ENCODE data around the gene NRAP. TPM values are rescaled to one million over a fixed set of nuclear protein-coding genes. Genes with fewer than 3 reads are reported as not detected.

Gene NRAP, protein sequence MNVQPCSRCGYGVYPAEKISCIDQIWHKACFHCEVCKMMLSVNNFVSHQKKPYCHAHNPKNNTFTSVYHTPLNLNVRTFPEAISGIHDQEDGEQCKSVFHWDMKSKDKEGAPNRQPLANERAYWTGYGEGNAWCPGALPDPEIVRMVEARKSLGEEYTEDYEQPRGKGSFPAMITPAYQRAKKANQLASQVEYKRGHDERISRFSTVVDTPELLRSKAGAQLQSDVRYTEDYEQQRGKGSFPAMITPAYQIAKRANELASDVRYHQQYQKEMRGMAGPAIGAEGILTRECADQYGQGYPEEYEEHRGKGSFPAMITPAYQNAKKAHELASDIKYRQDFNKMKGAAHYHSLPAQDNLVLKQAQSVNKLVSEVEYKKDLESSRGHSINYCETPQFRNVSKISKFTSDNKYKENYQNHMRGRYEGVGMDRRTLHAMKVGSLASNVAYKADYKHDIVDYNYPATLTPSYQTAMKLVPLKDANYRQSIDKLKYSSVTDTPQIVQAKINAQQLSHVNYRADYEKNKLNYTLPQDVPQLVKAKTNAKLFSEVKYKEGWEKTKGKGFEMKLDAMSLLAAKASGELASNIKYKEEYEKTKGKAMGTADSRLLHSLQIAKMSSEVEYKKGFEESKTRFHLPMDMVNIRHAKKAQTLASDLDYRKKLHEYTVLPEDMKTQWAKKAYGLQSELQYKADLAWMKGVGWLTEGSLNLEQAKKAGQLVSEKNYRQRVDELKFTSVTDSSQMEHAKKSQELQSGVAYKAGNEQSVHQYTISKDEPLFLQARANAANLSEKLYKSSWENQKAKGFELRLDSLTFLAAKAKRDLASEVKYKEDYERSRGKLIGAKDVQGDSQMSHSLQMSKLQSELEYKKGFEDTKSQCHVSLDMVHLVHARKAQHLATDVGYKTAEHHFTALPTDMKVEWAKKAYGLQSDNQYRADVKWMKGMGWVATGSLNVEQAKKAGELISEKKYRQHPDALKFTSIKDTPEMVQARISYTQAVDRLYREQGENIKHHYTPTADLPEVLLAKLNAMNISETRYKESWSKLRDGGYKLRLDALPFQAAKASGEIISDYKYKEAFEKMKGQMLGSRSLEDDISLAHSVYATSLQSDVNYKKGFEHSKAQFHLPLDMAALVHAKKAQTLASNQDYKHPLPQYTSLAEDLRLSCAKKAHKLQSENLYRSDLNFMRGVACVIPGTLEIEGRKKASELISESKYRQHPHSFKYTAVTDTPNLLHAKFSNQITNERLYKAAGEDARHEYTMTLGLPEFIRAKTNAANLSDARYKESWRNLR (N-terminal part only)
- not detected for total RNA-seq

DNA sequence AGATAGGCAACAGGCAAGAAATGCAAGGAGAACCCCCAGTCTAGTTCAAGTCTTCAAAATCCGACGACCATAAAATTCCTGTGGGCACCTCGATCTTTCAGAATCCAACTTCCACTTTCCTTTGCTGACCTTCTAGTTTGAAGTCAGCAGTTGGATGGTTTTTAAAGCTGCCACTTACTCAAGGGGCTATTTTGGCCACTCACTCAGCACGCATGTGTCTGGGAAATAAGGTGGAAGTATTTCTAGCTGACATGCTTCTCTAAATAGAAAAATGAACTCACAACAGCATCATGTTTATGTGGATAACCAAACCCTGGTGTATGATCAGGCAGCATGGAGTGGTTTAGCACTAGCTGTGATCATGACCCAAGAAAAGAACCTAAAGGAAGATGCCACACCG is at the start of gene NRAP:
NRAP (minus strand) TSS at position 134 of the 400 bp plus-strand sequence. CDS start 159 bp downstream, outside the sequence.
- H3K4me3 ChIP-seq (replicated peaks in 1 of 3), result no peak within 1 kb of the TSS
- H3K36me3 ChIP-seq, result no peaks in the 10 kb centered on the region
- DNase-seq, result no peak
- no peaks in the 10 kb centered on the region for H3K9me3 ChIP-seq
- 65 to 67% methylated on average over 5 of the region's 5 CpGs for WGBS, 2 donors
- TF ChIP-seq, protein P1, sequence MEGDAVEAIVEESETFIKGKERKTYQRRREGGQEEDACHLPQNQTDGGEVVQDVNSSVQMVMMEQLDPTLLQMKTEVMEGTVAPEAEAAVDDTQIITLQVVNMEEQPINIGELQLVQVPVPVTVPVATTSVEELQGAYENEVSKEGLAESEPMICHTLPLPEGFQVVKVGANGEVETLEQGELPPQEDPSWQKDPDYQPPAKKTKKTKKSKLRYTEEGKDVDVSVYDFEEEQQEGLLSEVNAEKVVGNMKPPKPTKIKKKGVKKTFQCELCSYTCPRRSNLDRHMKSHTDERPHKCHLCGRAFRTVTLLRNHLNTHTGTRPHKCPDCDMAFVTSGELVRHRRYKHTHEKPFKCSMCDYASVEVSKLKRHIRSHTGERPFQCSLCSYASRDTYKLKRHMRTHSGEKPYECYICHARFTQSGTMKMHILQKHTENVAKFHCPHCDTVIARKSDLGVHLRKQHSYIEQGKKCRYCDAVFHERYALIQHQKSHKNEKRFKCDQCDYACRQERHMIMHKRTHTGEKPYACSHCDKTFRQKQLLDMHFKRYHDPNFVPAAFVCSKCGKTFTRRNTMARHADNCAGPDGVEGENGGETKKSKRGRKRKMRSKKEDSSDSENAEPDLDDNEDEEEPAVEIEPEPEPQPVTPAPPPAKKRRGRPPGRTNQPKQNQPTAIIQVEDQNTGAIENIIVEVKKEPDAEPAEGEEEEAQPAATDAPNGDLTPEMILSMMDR (IDR thresholded peaks at IDR 0.05), result no peak
- no peak for TF ChIP-seq POLR2A (IDR thresholded peaks at IDR 0.05)
- H3K27me3 ChIP-seq, result no peaks in the 10 kb centered on the region
- intact Hi-C loops (cut with DNase I), result no loop called here
- H3K27ac ChIP-seq, result no peak within 1 kb of the TSS
- H3K4me1 ChIP-seq, result no peaks in the 10 kb centered on the region

- Histone ChIP-seq H3K27ac (no peak overlapping the region), H3K36me3 (no peaks in the 10 kb centered on the region), H3K4me3 (replicated peaks in 1 of 3) (no peak overlapping the region), H3K9me3 (no peaks in the 10 kb centered on the region), H3K27me3 (no peaks in the 10 kb centered on the region), H3K4me1 (peaks cover 14 to 19% of the 10 kb centered on the region in 2 donors)
- no peak for DNase-seq
- intact Hi-C loops (cut with DNase I), result no loop called here
- 86% methylated on average over 2 of the region's 2 CpGs for WGBS, 2 donors
- TF ChIP-seq, protein P1 (IDR thresholded peaks at IDR 0.05), result no peak
- no peak for TF ChIP-seq POLR2A (IDR thresholded peaks at IDR 0.05)
Measured at GRCh38 chr10:113713640-113713982, 49.8 kb upstream of the NRAP start.

GRCh38 chr10:113712755-113713639 is 49.2 kb upstream of the NRAP start:
- H3K27ac ChIP-seq, result no peak overlapping the region
- H3K27me3 ChIP-seq, result no peaks in the 10 kb centered on the region
- no peak overlapping the region for H3K4me3 ChIP-seq (replicated peaks in 1 of 3)
- intact Hi-C loops (cut with DNase I), result no loop called here
- WGBS, 2 donors, result 89 to 94% methylated on average over 8 of the region's 8 CpGs
- peaks cover 14 to 19% of the 10 kb centered on the region in 2 donors for H3K4me1 ChIP-seq
- no peak for DNase-seq
- H3K36me3 ChIP-seq, result no peaks in the 10 kb centered on the region
- TF ChIP-seq POLR2A (IDR thresholded peaks at IDR 0.05), result no peak
- no peaks in the 10 kb centered on the region for H3K9me3 ChIP-seq

DNA sequence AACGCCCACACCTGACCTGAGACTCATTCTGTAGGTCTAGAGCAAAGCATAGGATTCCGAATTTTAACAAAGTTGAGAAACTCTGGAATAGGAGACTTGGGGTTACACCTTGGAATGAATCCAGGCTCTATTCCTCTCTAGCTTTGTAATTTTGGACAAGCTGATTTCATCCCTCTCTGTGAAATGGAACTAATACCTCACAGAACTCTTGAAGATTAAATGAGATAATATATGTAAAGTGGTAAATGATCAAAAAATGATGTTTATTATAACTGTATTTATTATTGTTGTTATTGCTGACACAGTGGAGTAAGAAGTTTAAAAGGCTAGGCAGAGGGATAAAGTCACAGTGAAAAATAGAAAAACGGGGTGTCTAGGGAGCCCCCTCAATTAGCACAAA is 48.2 kb upstream of the NRAP start:
- TF ChIP-seq POLR2A (IDR thresholded peaks at IDR 0.05), result no peak
- TF ChIP-seq, protein P1 (IDR thresholded peaks at IDR 0.05), result no peak
- intact Hi-C loops (cut with DNase I), result no loop called here
- Histone ChIP-seq H3K4me1 (peaks cover 14 to 19% of the 10 kb centered on the region in 2 donors), H3K36me3 (no peaks in the 10 kb centered on the region), H3K4me3 (replicated peaks in 1 of 3) (no peak overlapping the region), H3K27me3 (no peaks in the 10 kb centered on the region), H3K9me3 (no peaks in the 10 kb centered on the region), H3K27ac (no peak overlapping the region)
- WGBS, 2 donors, result 93 to 95% methylated on average over 3 of the region's 3 CpGs
- no peak for DNase-seq

Measured in thyroid gland (tissue), 4 donors.